RWPE1 (cell line): Measurements from ENCODE around the gene SLC1A1.
"Not testable (repeated sequence)": the region's sequence is repeated elsewhere in the genome, so short reads cannot be mapped to it uniquely, and the experiment has no call there.

Experiments
- CTCF ChIA-PET: fragments of 350-600 bp; sonication (Branson Sonifier 250); formaldehyde crosslinking; extraction: SDS; loops from one replicate; lab custom pipeline; 2021; lab: Yijun Ruan, JAX
- POLR2A ChIA-PET: fragments of 400-600 bp; formaldehyde crosslinking; extraction: SDS; loops from one replicate; lab custom pipeline; 2020; ENCODE audit warnings: antibody characterized with exemption; ENCODE audit not compliant: low non-redundant PET; lab: Yijun Ruan, JAX
- DNase-seq: peaks from one replicate; pipeline ENCODE4 v3.0.0; 2012; ENCODE audit warnings: low spot score
- H3K27ac ChIP-seq: fragments of 450-650 bp; 2 replicates; pipeline ENCODE4 v1.5.1; 2017
- TF ChIP-seq, protein P1 (sequence below): fragments of 450-650 bp; conservative IDR thresholded peaks from 2 replicates; pipeline ENCODE4 v1.5.1; 2017; ENCODE audit warnings: low read depth, mild to moderate bottlenecking

The SLC1A1 gene

GRCh38 chr9:4537581-4537980 is 47.3 kb downstream of the SLC1A1 start:
- ChIA-PET CTCF (no interaction called here), POLR2A (no interaction called here)
- TF ChIP-seq, protein P1, sequence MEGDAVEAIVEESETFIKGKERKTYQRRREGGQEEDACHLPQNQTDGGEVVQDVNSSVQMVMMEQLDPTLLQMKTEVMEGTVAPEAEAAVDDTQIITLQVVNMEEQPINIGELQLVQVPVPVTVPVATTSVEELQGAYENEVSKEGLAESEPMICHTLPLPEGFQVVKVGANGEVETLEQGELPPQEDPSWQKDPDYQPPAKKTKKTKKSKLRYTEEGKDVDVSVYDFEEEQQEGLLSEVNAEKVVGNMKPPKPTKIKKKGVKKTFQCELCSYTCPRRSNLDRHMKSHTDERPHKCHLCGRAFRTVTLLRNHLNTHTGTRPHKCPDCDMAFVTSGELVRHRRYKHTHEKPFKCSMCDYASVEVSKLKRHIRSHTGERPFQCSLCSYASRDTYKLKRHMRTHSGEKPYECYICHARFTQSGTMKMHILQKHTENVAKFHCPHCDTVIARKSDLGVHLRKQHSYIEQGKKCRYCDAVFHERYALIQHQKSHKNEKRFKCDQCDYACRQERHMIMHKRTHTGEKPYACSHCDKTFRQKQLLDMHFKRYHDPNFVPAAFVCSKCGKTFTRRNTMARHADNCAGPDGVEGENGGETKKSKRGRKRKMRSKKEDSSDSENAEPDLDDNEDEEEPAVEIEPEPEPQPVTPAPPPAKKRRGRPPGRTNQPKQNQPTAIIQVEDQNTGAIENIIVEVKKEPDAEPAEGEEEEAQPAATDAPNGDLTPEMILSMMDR, result no peak
- DNase-seq, result no peak
- H3K27ac ChIP-seq, result no peak overlapping the region

GRCh38 chr9:4538107-4538506 is 47.8 kb downstream of the SLC1A1 start:
- ChIA-PET CTCF (no interaction called here), POLR2A (no interaction called here)
- TF ChIP-seq, protein P1, result no peak
- no peak overlapping the region for H3K27ac ChIP-seq
- no peak for DNase-seq

DNA sequence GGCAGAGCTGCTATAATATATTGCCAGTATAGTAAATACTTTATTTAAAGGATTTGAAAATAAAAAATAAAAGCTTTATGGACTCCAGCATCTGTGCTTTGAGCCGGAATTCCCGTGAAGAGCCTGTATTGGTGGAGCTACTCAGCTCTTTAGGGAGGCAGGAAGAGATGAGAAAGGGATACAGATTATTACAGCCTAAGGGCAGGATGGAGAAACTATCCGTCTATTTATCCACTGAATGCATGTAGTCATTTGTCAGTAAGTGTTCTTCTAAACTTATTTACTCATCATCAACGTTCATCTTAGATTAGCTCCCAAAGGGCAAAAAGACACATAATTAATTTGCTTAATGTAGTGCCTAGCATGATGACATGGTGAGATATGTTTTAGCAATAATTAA is 48.4 kb downstream of the SLC1A1 start:
- CTCF ChIA-PET, result no interaction called here
- TF ChIP-seq, protein P1, result no peak
- H3K27ac ChIP-seq, result no peak overlapping the region

GRCh38 chr9:4540425-4540824 is 50.2 kb downstream of the SLC1A1 start:
- POLR2A ChIA-PET, result no interaction called here
- H3K27ac ChIP-seq, result no peak overlapping the region
- TF ChIP-seq, protein P1, result no peak
- CTCF ChIA-PET, result no interaction called here
- no peak for DNase-seq

More for the DNA sequence above, 48.4 kb downstream of the SLC1A1 start:
- POLR2A ChIA-PET, result no interaction called here
- no peak for DNase-seq

- DNase-seq, result no peak
- no peak overlapping the region for H3K27ac ChIP-seq
- CTCF ChIA-PET, result no interaction called here
- POLR2A ChIA-PET, result no interaction called here
- TF ChIP-seq, protein P1, result no peak
These were observed 51.0 kb downstream of the SLC1A1 start for GRCh38 chr9:4541281-4541680.

GRCh38 chr9:4541856-4542255 is 51.6 kb downstream of the SLC1A1 start:
- no peak for DNase-seq
- TF ChIP-seq, protein P1, result no peak
- no peak overlapping the region for H3K27ac ChIP-seq
- POLR2A ChIA-PET, result no interaction called here
- CTCF ChIA-PET, result no interaction called here

- CTCF ChIA-PET, POLR2A ChIA-PET: not testable (repeated sequence)
These were observed 54.4 kb downstream of the SLC1A1 start for GRCh38 chr9:4544714-4545113.

More at GRCh38 chr9:4544714-4545113, 54.4 kb downstream of the SLC1A1 start:
- DNase-seq, H3K27ac ChIP-seq: not testable (repeated sequence)
